GF-D8 (cell line): Measurements from ENCODE around the gene BBS12.

ENCODE experiments used
- DNase-seq: peaks from one replicate; lab custom pipeline; 2025; lab: John Stamatoyannopoulos, UW

The BBS12 gene

GRCh38 chr4:122732329-122733026 lies at the start of gene BBS12:
TSS of gene BBS12 (plus strand) at chr4:122732704. CDS start at chr4:122741893, 9,189 bp downstream.
- DNase-seq = peak; percentile 97

- no peak for DNase-seq
These were observed 45.8 kb upstream of the BBS12 start for GRCh38 chr4:122686691-122687090.

- DNase-seq = no peak
These were observed 44.9 kb upstream of the BBS12 start for GRCh38 chr4:122687531-122688061.

- no peak for DNase-seq
These were observed 43.9 kb upstream of the BBS12 start for GRCh38 chr4:122688529-122689140.

- no peak for DNase-seq
These were observed 42.5 kb upstream of the BBS12 start for GRCh38 chr4:122689972-122690371.

GRCh38 chr4:122691988-122692387 lies 40.5 kb upstream of the BBS12 start:
- DNase-seq = no peak

GRCh38 chr4:122692641-122693520 lies 39.6 kb upstream of the BBS12 start:
- no peak for DNase-seq

GRCh38 chr4:122695226-122695625 lies 37.3 kb upstream of the BBS12 start:
- no peak for DNase-seq

GRCh38 chr4:122700178-122700725 lies 32.3 kb upstream of the BBS12 start:
- no peak for DNase-seq

GRCh38 chr4:122701061-122701460 lies 31.4 kb upstream of the BBS12 start:
- no peak for DNase-seq

- no peak for DNase-seq
These were observed 30.5 kb upstream of the BBS12 start for GRCh38 chr4:122701965-122702364.

GRCh38 chr4:122702939-122703338 lies 29.6 kb upstream of the BBS12 start:
- no peak for DNase-seq

- no peak for DNase-seq
These were observed 28.6 kb upstream of the BBS12 start for GRCh38 chr4:122703868-122704267.

- DNase-seq = no peak
These were observed 27.5 kb upstream of the BBS12 start for GRCh38 chr4:122705009-122705408.

GRCh38 chr4:122705547-122706117 lies 26.9 kb upstream of the BBS12 start:
- no peak for DNase-seq

GRCh38 chr4:122706511-122706910 lies 26.0 kb upstream of the BBS12 start:
- no peak for DNase-seq

- DNase-seq = no peak
These were observed 25.0 kb upstream of the BBS12 start for GRCh38 chr4:122707497-122707896.

GRCh38 chr4:122709236-122709635 lies 23.3 kb upstream of the BBS12 start:
- no peak for DNase-seq

GRCh38 chr4:122710434-122711308 lies 21.8 kb upstream of the BBS12 start:
- no peak for DNase-seq

GRCh38 chr4:122711919-122712318 lies 20.6 kb upstream of the BBS12 start:
- DNase-seq = no peak

- DNase-seq = no peak
These were observed 19.7 kb upstream of the BBS12 start for GRCh38 chr4:122712782-122713181.
